SU-DHL-6 (cell line): ENCODE results near the gene TASOR2.

Experiments
- EZH2phosphoT487 ChIP-seq: fragments of 200-600 bp; sonication (generic), shearing (Covaris generic); conservative IDR thresholded peaks from 2 replicates; pipeline ENCODE4 v1.6.1; 2018; ENCODE audit warnings: mild to moderate bottlenecking, antibody characterized with exemption, low read length, moderate library complexity, mixed read lengths
- TF ChIP-seq, protein P1 (sequence below): fragments of 200-600 bp; sonication (generic); IDR thresholded peaks from one replicate; pipeline ENCODE4 v1.5.1; 2017; ENCODE audit warnings: antibody characterized with exemption, mild to moderate bottlenecking, low read length, moderate library complexity; ENCODE audit not compliant: insufficient read depth, poor library complexity, severe bottlenecking

DNA sequence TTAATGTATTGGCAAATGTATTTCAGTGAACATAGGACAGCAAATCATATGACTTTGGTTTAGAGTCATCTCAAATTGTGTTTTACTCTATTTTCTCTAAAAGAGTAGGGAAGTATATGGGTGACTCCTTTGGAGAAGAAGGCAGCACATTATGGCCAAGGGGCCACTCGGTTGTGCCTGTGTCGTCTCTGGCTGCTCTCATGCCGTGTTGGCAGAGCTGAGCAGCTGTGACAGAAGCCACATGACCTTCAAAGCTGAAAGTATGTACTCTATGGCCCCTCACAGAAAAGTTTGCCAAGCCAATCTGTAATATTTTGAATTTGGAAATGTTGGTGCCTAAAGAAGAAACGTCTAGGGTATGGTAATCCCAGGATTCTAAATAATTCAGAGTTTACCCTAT, 47.5 kb downstream of the TASOR2 start:
- TF ChIP-seq, protein P1, sequence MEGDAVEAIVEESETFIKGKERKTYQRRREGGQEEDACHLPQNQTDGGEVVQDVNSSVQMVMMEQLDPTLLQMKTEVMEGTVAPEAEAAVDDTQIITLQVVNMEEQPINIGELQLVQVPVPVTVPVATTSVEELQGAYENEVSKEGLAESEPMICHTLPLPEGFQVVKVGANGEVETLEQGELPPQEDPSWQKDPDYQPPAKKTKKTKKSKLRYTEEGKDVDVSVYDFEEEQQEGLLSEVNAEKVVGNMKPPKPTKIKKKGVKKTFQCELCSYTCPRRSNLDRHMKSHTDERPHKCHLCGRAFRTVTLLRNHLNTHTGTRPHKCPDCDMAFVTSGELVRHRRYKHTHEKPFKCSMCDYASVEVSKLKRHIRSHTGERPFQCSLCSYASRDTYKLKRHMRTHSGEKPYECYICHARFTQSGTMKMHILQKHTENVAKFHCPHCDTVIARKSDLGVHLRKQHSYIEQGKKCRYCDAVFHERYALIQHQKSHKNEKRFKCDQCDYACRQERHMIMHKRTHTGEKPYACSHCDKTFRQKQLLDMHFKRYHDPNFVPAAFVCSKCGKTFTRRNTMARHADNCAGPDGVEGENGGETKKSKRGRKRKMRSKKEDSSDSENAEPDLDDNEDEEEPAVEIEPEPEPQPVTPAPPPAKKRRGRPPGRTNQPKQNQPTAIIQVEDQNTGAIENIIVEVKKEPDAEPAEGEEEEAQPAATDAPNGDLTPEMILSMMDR = no peak
- no peak for TF ChIP-seq EZH2phosphoT487
